GM12801 (cell line): Measurements from ENCODE around the gene ALDOB.

ENCODE experiments used
- CTCF ChIP-seq: IDR thresholded peaks from one replicate; pipeline ENCODE4 v1.5.1; 2011; ENCODE audit warnings: control low read depth; ENCODE audit not compliant: insufficient read length; ENCODE audit errors: extremely low read depth

The ALDOB gene

GRCh38 chr9:101438523-101438922 is 2.9 kb upstream of the ALDOB start:
- TF ChIP-seq CTCF, result no peak

- TF ChIP-seq CTCF, result no peak
These were observed 2.2 kb upstream of the ALDOB start for GRCh38 chr9:101437806-101438232.

- TF ChIP-seq CTCF, result no peak
These were observed 576 bp downstream of the ALDOB start for GRCh38 chr9:101434998-101435397.

- no peak for TF ChIP-seq CTCF
These were observed 2.3 kb downstream of the ALDOB start for GRCh38 chr9:101433229-101433628.

GRCh38 chr9:101432740-101433139 is 2.8 kb downstream of the ALDOB start:
- TF ChIP-seq CTCF, result no peak

GRCh38 chr9:101432171-101432570 is 3.4 kb downstream of the ALDOB start:
- no peak for TF ChIP-seq CTCF

- TF ChIP-seq CTCF, result no peak
These were observed 5.8 kb downstream of the ALDOB start for GRCh38 chr9:101429736-101430135.

- TF ChIP-seq CTCF, result no peak
These were observed 6.7 kb downstream of the ALDOB start for GRCh38 chr9:101428909-101429308.
